ENCODE data around the gene RXRA.

GRCh38 chr9:134320868-134321471 lies 5.3 kb upstream of the RXRA start:
- TF ChIP-seq CTCF (IDR thresholded peaks at IDR 0.05): no peak
- TF ChIP-seq POLR2A (IDR thresholded peaks at IDR 0.05): no peak
